Esophagus (tissue), 2 donors: ENCODE results near the gene NCAPG2. TPM values are rescaled to one million over a fixed set of nuclear protein-coding genes. Genes with fewer than 3 reads are reported as not detected.
"Not testable (repeated sequence)": the region's sequence is repeated elsewhere in the genome, so short reads cannot be mapped to it uniquely, and the experiment has no call there.

Experiments used
- H3K27ac ChIP-seq, 2 donors: one replicate each; pipeline ENCODE4 v1.5.1; 2013; ENCODE audit warnings: low read depth in 2 of 2, mild to moderate bottlenecking in 2 of 2, inconsistent platforms in 1 of 2, low read length in 1 of 2, moderate library complexity in 1 of 2
- H3K27me3 ChIP-seq, 2 donors: one replicate each; pipeline ENCODE4 v1.6.1; 2013; ENCODE audit warnings: low read length in 2 of 2, control low read depth in 1 of 2, mild to moderate bottlenecking in 1 of 2; ENCODE audit not compliant: insufficient read depth in 2 of 2, control insufficient read depth in 1 of 2
- H3K36me3 ChIP-seq, 2 donors: one replicate each; pipeline ENCODE4 v1.6.1; 2013; ENCODE audit warnings: low read length in 1 of 2; ENCODE audit not compliant: control insufficient read depth in 2 of 2, insufficient read depth in 2 of 2
- H3K4me1 ChIP-seq, 2 donors: one replicate each; pipeline ENCODE4 v1.6.1; 2013; ENCODE audit warnings: low read length in 1 of 2; ENCODE audit not compliant: control insufficient read depth in 2 of 2, insufficient read depth in 2 of 2
- H3K4me3 ChIP-seq, 2 donors: one replicate each; pipeline ENCODE4 v1.5.1; 2013; ENCODE audit warnings: low read length in 2 of 2, mild to moderate bottlenecking in 2 of 2, low read depth in 1 of 2, moderate library complexity in 1 of 2
- H3K9me3 ChIP-seq, 2 donors: one replicate each; pipeline ENCODE4 v1.6.1; 2013; ENCODE audit warnings: mild to moderate bottlenecking in 2 of 2, low read depth in 1 of 2, low read length in 1 of 2, moderate library complexity in 1 of 2; ENCODE audit not compliant: control insufficient read depth in 2 of 2, insufficient read depth in 1 of 2
- WGBS, 2 donors: extraction: QIAGEN DNeasy Blood & Tissue Kit; methylation state at CpG; one replicate each; pipeline ENCODE4 v1.1.7; 2013; 5-methylcytosine and 5-hydroxymethylcytosine counted together
- polyA plus RNA-seq, 2 donors: library from polyadenylated mRNA; stranded (reverse); fragments of 200-250 nt; gene quantifications; one replicate each; pipeline ENCODE4 v1.2.3, GENCODE V29; 2013
- donor health status: healthy with polysubstance abuse.
- donor health status: Bipolar disorder and iron deficiency.

Gene NCAPG2
- polyA plus RNA-seq, 2 donors, result 4.9 to 8.1 TPM

GRCh38 chr7:158631574-158632195 lies 72.9 kb downstream of the NCAPG2 start:
- 84 to 89% methylated on average over 3 of the region's 3 CpGs for WGBS, 2 donors
- Histone ChIP-seq H3K4me3 (no peak overlapping the region), H3K27ac (no peak overlapping the region), H3K9me3 (no peaks in the 10 kb centered on the region), H3K36me3 (no peaks in the 10 kb centered on the region), H3K27me3 (no peaks in the 10 kb centered on the region), H3K4me1 (no peaks in the 10 kb centered on the region)

DNA sequence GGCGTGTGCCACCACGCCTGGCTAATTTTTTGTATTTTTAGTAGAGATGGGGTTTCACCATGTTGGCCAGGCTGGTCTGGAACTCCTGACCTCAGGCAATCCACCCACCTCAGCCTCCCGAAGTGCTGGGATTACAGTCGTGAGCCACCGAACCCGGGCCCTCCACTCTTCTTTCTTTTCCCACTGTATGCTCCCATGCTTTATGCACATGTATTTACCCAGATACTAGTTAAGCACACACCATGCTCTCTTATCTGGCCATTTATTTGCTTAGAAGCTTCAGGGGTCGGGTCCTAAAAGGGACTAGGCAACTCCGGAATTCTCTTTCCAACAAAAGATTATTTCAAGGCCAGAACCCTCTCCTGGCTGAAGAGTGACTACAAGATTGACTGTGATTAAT lies 78.3 kb downstream of the NCAPG2 start:
- not testable (repeated sequence) for H3K4me1 ChIP-seq, H3K4me3 ChIP-seq, H3K9me3 ChIP-seq, H3K27me3 ChIP-seq, H3K27ac ChIP-seq, H3K36me3 ChIP-seq
- WGBS, 2 donors, result 89 to 91% methylated on average over 8 of the region's 8 CpGs

DNA sequence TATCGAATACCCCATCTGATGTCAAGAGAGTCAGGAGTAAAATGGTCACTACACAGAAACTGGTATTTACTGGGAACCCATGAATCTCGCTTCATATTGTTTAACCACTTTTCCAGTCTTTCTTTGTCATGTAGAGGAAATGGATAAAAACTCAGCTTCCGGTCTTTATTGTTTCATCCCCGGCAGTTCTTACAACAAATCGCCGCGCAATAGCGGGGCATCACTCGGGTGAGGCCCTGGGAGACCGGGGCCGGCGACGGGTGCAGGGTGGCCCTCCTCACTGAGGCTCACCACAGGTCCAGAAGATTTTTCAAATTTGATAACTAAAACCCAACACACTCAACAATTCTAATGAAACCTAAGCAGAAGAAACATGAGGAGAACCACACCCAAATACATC lies 81.4 kb downstream of the NCAPG2 start:
- Histone ChIP-seq H3K9me3 (no peaks in the 10 kb centered on the region), H3K36me3 (no peaks in the 10 kb centered on the region), H3K4me3 (no peak overlapping the region), H3K27ac (no peak overlapping the region), H3K27me3 (no peaks in the 10 kb centered on the region), H3K4me1 (no peaks in the 10 kb centered on the region)
- 92 to 95% methylated on average over 13 of the region's 13 CpGs for WGBS, 2 donors

- no peaks in the 10 kb centered on the region for H3K4me1 ChIP-seq
- WGBS, 2 donors, result 90 to 91% methylated on average over 6 of the region's 6 CpGs
- no peaks in the 10 kb centered on the region for H3K9me3 ChIP-seq
- H3K27ac ChIP-seq, result no peak overlapping the region
- H3K27me3 ChIP-seq, result no peaks in the 10 kb centered on the region
- no peak overlapping the region for H3K4me3 ChIP-seq
- no peaks in the 10 kb centered on the region for H3K36me3 ChIP-seq
Measured at GRCh38 chr7:158620839-158621441, 83.7 kb downstream of the NCAPG2 start.

DNA sequence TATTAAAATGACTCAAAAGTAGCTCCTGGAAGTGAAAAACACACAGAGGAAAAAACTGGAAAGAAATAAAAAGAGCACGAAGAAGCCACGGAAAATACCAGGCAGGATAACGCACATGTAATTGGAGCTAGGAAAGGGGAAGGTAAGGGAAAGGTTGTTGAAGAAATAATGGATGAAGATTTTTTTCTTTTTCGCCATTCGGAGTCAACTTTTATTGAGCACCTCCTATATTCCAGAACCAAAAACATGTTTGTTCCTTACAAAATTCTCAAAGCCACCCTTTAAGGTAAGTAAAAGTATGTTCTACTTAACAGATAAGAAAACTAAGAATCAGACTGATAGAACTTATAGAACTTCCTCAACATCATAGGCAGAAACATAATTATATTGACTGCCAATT lies 84.2 kb downstream of the NCAPG2 start:
- H3K36me3 ChIP-seq, result no peaks in the 10 kb centered on the region
- H3K27ac ChIP-seq, result no peak overlapping the region
- H3K4me3 ChIP-seq, result no peak overlapping the region
- 98 to 100% methylated on average over 5 of the region's 5 CpGs for WGBS, 2 donors
- no peaks in the 10 kb centered on the region for H3K9me3 ChIP-seq
- no peaks in the 10 kb centered on the region for H3K4me1 ChIP-seq
- H3K27me3 ChIP-seq, result no peaks in the 10 kb centered on the region

- H3K27me3 ChIP-seq, result no peaks in the 10 kb centered on the region
- no peaks in the 10 kb centered on the region for H3K9me3 ChIP-seq
- no peak overlapping the region for H3K27ac ChIP-seq
- H3K4me3 ChIP-seq, result no peak overlapping the region
- WGBS, 2 donors, result 95 to 96% methylated on average over 4 of the region's 4 CpGs
- no peaks in the 10 kb centered on the region for H3K4me1 ChIP-seq
- no peaks in the 10 kb centered on the region for H3K36me3 ChIP-seq
Measured at GRCh38 chr7:158618745-158619140, 85.9 kb downstream of the NCAPG2 start.

DNA sequence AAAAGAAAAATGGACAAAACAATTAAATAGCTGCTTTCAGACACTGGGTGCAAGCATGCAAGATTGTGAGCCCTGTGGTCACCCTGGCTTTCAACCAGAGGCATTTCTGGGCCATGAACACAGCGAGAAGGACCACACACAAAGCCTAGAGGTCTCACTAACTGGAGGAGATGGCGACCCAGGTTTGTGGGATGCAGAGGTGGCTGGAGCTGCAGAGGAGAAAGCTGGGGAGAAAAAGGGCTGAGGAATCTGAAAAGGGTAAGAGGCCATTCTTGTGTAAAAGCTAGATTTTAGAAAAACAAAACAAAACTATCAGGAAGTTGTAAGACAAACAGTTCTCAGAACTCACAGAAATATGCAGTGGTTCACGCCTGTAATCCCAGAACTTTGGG lies 86.9 kb downstream of the NCAPG2 start:
- H3K27ac ChIP-seq, result no peak overlapping the region
- H3K4me3 ChIP-seq, result no peak overlapping the region
- H3K4me1 ChIP-seq, result no peaks in the 10 kb centered on the region
- H3K36me3 ChIP-seq, result no peaks in the 10 kb centered on the region
- H3K27me3 ChIP-seq, result no peaks in the 10 kb centered on the region
- H3K9me3 ChIP-seq, result no peaks in the 10 kb centered on the region
- 94% methylated on average over 3 of the region's 3 CpGs for whole genome bisulfite sequencing, 2 donors

DNA sequence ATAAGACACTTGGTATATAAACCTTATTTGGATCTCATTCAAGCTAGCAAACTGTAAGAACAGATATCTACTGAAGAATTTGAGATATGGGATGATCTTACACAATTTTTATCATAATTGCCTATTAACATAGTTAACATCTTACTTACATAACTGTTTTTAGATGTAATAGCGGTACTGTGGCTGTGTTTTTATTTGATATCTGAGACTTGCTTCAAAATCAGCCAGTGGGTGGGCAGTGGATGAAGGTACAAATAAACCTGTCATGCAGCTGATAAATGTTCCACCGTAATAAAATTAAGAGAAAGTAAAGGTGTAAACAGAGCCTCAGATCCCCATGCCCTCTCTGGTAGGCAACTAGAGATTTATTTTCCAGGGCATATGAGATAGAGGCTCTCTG lies 88.6 kb downstream of the NCAPG2 start:
- H3K27me3 ChIP-seq, result no peaks in the 10 kb centered on the region
- H3K36me3 ChIP-seq, result no peaks in the 10 kb centered on the region
- H3K9me3 ChIP-seq, result no peaks in the 10 kb centered on the region
- H3K27ac ChIP-seq, result no peak overlapping the region
- H3K4me3 ChIP-seq, result no peak overlapping the region
- WGBS, 2 donors, result 78 to 85% methylated on average over 2 of the region's 2 CpGs
- H3K4me1 ChIP-seq, result no peaks in the 10 kb centered on the region

DNA sequence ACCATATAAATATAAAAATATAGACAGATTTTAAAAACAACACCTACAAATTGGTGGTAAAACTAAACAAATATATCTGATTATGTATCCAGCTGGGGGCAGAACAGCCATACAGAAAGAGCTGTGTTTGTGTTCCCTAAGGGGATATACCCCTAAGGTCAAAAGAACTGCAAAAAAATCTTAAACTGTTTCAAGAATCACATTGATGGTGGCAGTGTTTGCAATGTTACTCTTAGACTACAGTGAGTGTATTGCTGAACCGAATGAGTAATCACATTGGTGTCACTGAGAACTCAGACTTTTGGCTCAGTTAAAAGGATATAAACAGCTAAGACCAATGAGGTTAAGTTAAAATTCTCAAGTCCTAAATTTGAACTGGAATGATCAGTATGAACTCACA lies 89.9 kb downstream of the NCAPG2 start:
- no peaks in the 10 kb centered on the region for H3K36me3 ChIP-seq
- H3K27me3 ChIP-seq, result no peaks in the 10 kb centered on the region
- no peak overlapping the region for H3K4me3 ChIP-seq
- no peak overlapping the region for H3K27ac ChIP-seq
- 49 to 50% methylated on average over 1 of the region's 1 CpG for WGBS, 2 donors
- no peaks in the 10 kb centered on the region for H3K4me1 ChIP-seq
- no peaks in the 10 kb centered on the region for H3K9me3 ChIP-seq

- 96 to 97% methylated on average over 2 of the region's 2 CpGs for WGBS, 2 donors
- H3K36me3 ChIP-seq, result no peaks in the 10 kb centered on the region
- H3K4me3 ChIP-seq, result no peak overlapping the region
- no peaks in the 10 kb centered on the region for H3K27me3 ChIP-seq
- no peaks in the 10 kb centered on the region for H3K4me1 ChIP-seq
- H3K9me3 ChIP-seq, result no peaks in the 10 kb centered on the region
- no peak overlapping the region for H3K27ac ChIP-seq
Measured at GRCh38 chr7:158613481-158613880, 91.1 kb downstream of the NCAPG2 start.
